DND-41 (cell line): ENCODE data around the gene ZNF57.

Source experiments
- ATAC-seq: fragments of 200-7000 bp; cut with Tn5 transposase; 3 replicates; pipeline ENCODE4 v1.9.1; 2021; ENCODE audit warnings: low read depth; ENCODE audit not compliant: insufficient read depth
- DNase-seq: peaks from one replicate; pipeline ENCODE4 v3.0.0-alpha.2; 2020
- H2AFZ ChIP-seq: 2 replicates; pipeline ENCODE4 v1.6.0; 2012; ENCODE audit warnings: low read depth, low read length
- H3K27ac ChIP-seq: 2 replicates; pipeline ENCODE4 v1.5.1; 2012; ENCODE audit warnings: low read length, inconsistent platforms
- H3K27me3 ChIP-seq: fragments of 200-600 bp; sonication (generic); 2 replicates; pipeline ENCODE4 v1.6.0; 2012; ENCODE audit warnings: low read length, mild to moderate bottlenecking, inconsistent platforms; ENCODE audit not compliant: insufficient read depth, poor library complexity
- H3K36me3 ChIP-seq: 2 replicates; pipeline ENCODE4 v1.5.1; 2012; ENCODE audit warnings: low read length, inconsistent platforms; ENCODE audit not compliant: insufficient read depth
- H3K4me1 ChIP-seq: 2 replicates; pipeline ENCODE4 v1.5.1; 2012; ENCODE audit warnings: mild to moderate bottlenecking, low read length; ENCODE audit not compliant: insufficient read depth
- H3K4me2 ChIP-seq: 2 replicates; pipeline ENCODE4 v1.6.0; 2012; ENCODE audit warnings: mild to moderate bottlenecking, moderate library complexity, low read length, inconsistent platforms; ENCODE audit not compliant: insufficient read depth
- H3K4me3 ChIP-seq, 2 experiments: fragments of 200-600 bp in 1 of 2; shearing (Covaris generic) in 1 of 2; 2 replicates each; pipeline ENCODE4 v1.5.1; 2012 to 2016; ENCODE audit warnings: inconsistent platforms in 2 of 2, low read length in 2 of 2, mild to moderate bottlenecking in 2 of 2, low read depth in 1 of 2, moderate library complexity in 1 of 2
- H3K79me2 ChIP-seq: 2 replicates; pipeline ENCODE4 v1.6.0; 2012; ENCODE audit warnings: low read length, inconsistent platforms; ENCODE audit not compliant: insufficient read depth
- H3K9ac ChIP-seq: 2 replicates; pipeline ENCODE4 v1.6.0; 2012; ENCODE audit warnings: low read depth, mild to moderate bottlenecking, inconsistent platforms, low read length, moderate library complexity
- H3K9me3 ChIP-seq: 2 replicates; pipeline ENCODE4 v1.5.1; 2012; ENCODE audit warnings: low read length, moderate library complexity, mild to moderate bottlenecking, inconsistent platforms; ENCODE audit not compliant: insufficient read depth, severe bottlenecking
- H4K20me1 ChIP-seq: 2 replicates; pipeline ENCODE4 v1.6.0; 2012; ENCODE audit warnings: low read length; ENCODE audit not compliant: insufficient read depth
- CTCF ChIP-seq: IDR thresholded peaks from 2 replicates; pipeline ENCODE4 v1.5.1; 2012; ENCODE audit warnings: borderline replicate concordance, low read length, moderate library complexity, mild to moderate bottlenecking; ENCODE audit not compliant: poor library complexity, severe bottlenecking; ENCODE audit errors: extremely low read depth
- EZH2 ChIP-seq: IDR thresholded peaks from 3 replicates; pipeline ENCODE4 v1.6.1; 2012; ENCODE audit warnings: borderline replicate concordance, low read depth, mild to moderate bottlenecking, moderate library complexity, low read length, inconsistent platforms; ENCODE audit not compliant: severe bottlenecking

ZNF57 gene

GRCh38 chr19:2877398-2878331, 23.1 kb upstream of the ZNF57 start:
- Histone ChIP-seq H3K27ac (no peak overlapping the region), H3K4me1 (no peaks in the 10 kb centered on the region; the same call in 1 of the 2 replicates), H3K9me3 (peaks cover 28% of the 10 kb centered on the region), H3K9ac (no peak overlapping the region), H4K20me1 (no peaks in the 10 kb centered on the region), H2AFZ (no peak overlapping the region), H3K79me2 (no peaks in the 10 kb centered on the region), H3K4me2 (no peak overlapping the region), H3K36me3 (no peaks in the 10 kb centered on the region), H3K27me3 (no peaks in the 10 kb centered on the region), H3K4me3 (no peak overlapping the region)
- TF ChIP-seq EZH2 = no peak
- no peak for TF ChIP-seq CTCF
- DNase-seq (no peak), ATAC-seq (no peak)

GRCh38 chr19:2883686-2884439, 16.9 kb upstream of the ZNF57 start:
- no peak overlapping the region for H3K4me2 ChIP-seq
- ATAC-seq (no peak), DNase-seq (peak; percentile 41)
- no peaks in the 10 kb centered on the region for H4K20me1 ChIP-seq
- no peaks in the 10 kb centered on the region for H3K36me3 ChIP-seq
- H3K79me2 ChIP-seq = no peaks in the 10 kb centered on the region
- H3K9ac ChIP-seq = no peak overlapping the region
- no peak overlapping the region for H3K4me3 ChIP-seq
- peaks cover 3% of the 10 kb centered on the region for H3K9me3 ChIP-seq
- H2AFZ ChIP-seq = no peak overlapping the region
- H3K27ac ChIP-seq = no peak overlapping the region
- no peak for TF ChIP-seq EZH2
- no peak for TF ChIP-seq CTCF
- no peaks in the 10 kb centered on the region for H3K27me3 ChIP-seq
- H3K4me1 ChIP-seq = peaks cover 19% of the 10 kb centered on the region

GRCh38 chr19:2885736-2886135, 15.0 kb upstream of the ZNF57 start:
- Histone ChIP-seq H3K9ac (no peak overlapping the region), H3K4me2 (no peak overlapping the region), H3K27ac (no peak overlapping the region), H3K9me3 (no peaks in the 10 kb centered on the region), H3K79me2 (peaks cover 16% of the 10 kb centered on the region), H3K4me3 (no peak overlapping the region), H3K27me3 (no peaks in the 10 kb centered on the region), H3K4me1 (peaks cover 34% of the 10 kb centered on the region), H4K20me1 (no peaks in the 10 kb centered on the region), H2AFZ (no peak overlapping the region), H3K36me3 (0 out of 2 replicates have a peak, but pooled peaks cover 4% of the 10 kb centered on the region)
- ATAC-seq (no peak), DNase-seq (no peak)
- TF ChIP-seq CTCF (no peak), EZH2 (no peak)
